22Rv1 (cell line): ENCODE data around the gene DPP6.

Source experiments
- CTCF ChIP-seq: fragments of 450-650 bp; IDR thresholded peaks from 2 replicates; pipeline ENCODE4 v1.5.1; 2017; ENCODE audit warnings: mild to moderate bottlenecking
- ZFX ChIP-seq: fragments of 450-650 bp; IDR thresholded peaks from 2 replicates; pipeline ENCODE4 v1.6.1; 2017; ENCODE audit warnings: antibody characterized with exemption, borderline replicate concordance

- no peak for TF ChIP-seq CTCF
- no peak for TF ChIP-seq ZFX
Measured at GRCh38 chr7:154770361-154770760, 718.2 kb downstream of the DPP6 start.
